ENCODE results near the gene QPRT.
A peak's percentile ranks its signal among the peaks of the same experiment; 100 is the strongest.

Gene QPRT

GRCh38 chr16:29667755-29668154 lies 11.2 kb upstream of the QPRT start:
- CTCF ChIA-PET: interaction anchor here (0.9 kb wide), 1 partner anchor 10 kb away, joined by 3 read pairs; no protein-coding TSS in a partner anchor

DNA sequence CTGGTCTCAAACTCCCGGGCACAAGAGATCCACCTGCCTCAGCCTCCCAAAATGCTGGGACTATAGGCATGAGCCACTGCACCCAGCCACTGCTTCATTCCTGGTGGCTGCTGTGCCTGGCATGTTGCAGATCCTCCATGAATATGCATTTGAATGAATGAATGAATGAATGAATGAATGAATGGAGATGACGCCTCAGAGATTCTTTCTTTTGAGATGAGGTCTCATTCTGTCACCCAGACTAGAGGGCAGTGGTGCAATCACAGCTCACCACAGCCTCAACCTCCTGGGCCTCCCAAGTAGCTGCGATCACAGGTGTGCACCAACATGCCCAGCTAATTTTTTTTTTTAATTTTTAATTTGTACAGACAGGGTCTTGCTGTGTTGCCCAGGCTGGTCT lies 10.7 kb upstream of the QPRT start:
- no peaks in the 10 kb centered on the region for H3K4me1 ChIP-seq (ENCODE audit: control insufficient read depth, insufficient read depth, low read length)
- ChIA-PET CTCF (no interaction called here), POLR2A (interaction anchor here (0.5 kb wide), 1 partner anchor 27 kb away, joined by 4 read pairs; no protein-coding TSS in a partner anchor)
- H3K9me3 ChIP-seq (ENCODE audit: control insufficient read depth, insufficient read depth, low read depth, low read length): no peaks in the 10 kb centered on the region
- 0 out of 2 replicates have a peak, but pooled peaks have one; percentile 38 for TF ChIP-seq ZNF24 (tag by site-specific recombination; IDR thresholded peaks at IDR 0.05)
- TF ChIP-seq KLF9 (tag by site-specific recombination; IDR thresholded peaks at IDR 0.05; ENCODE audit: low read depth): no peak
- TF ChIP-seq ZNF114 (tag by site-specific recombination; IDR thresholded peaks at IDR 0.05): no peak
- no peaks in the 10 kb centered on the region for H3K36me3 ChIP-seq (ENCODE audit: control insufficient read depth in 2 of 2, insufficient read depth in 1 of 2, low read length in 2 of 2)
- H3K4me3 ChIP-seq (ENCODE audit: low read depth, low read length): no peak overlapping the region
- H3K27ac ChIP-seq (ENCODE audit: extremely low read depth, low read depth, low read length): no peak overlapping the region

More at GRCh38 chr16:29667755-29668154, 11.2 kb upstream of the QPRT start:
- POLR2A ChIA-PET: interaction anchor here (0.5 kb wide), 1 partner anchor 27 kb away, joined by 4 read pairs; no protein-coding TSS in a partner anchor
- Histone ChIP-seq H3K4me3 (ENCODE audit: low read depth, low read length) (no peak overlapping the region), H3K27ac (ENCODE audit: extremely low read depth, low read depth, low read length) (no peak overlapping the region), H3K9me3 (ENCODE audit: control insufficient read depth, insufficient read depth, low read depth, low read length) (no peaks in the 10 kb centered on the region), H3K36me3 (ENCODE audit: control insufficient read depth in 2 of 2, insufficient read depth in 1 of 2, low read length in 2 of 2) (no peaks in the 10 kb centered on the region), H3K4me1 (ENCODE audit: control insufficient read depth, insufficient read depth, low read length) (no peaks in the 10 kb centered on the region)
- peak; percentile 69 for TF ChIP-seq ZSCAN4 (tag by site-specific recombination; IDR thresholded peaks at IDR 0.05)
- no peak for TF ChIP-seq ZNF561 (tag by site-specific recombination; IDR thresholded peaks at IDR 0.05; ENCODE audit: borderline replicate concordance)
- TF ChIP-seq INSM2 (tag by site-specific recombination; IDR thresholded peaks at IDR 0.05): no peak
- TF ChIP-seq PRDM4 (tag by site-specific recombination; IDR thresholded peaks at IDR 0.05): no peak
- no peak for TF ChIP-seq SALL2 (tag by site-specific recombination; IDR thresholded peaks at IDR 0.05; ENCODE audit: borderline replicate concordance)
- no peak for TF ChIP-seq ZNF600 (tag by site-specific recombination; IDR thresholded peaks at IDR 0.05)
- no peak for TF ChIP-seq ZNF354C (tag by site-specific recombination; IDR thresholded peaks at IDR 0.05; ENCODE audit: borderline replicate concordance, low read depth)
- TF ChIP-seq ZNF423 (tag by site-specific recombination; IDR thresholded peaks at IDR 0.05): no peak

DNA sequence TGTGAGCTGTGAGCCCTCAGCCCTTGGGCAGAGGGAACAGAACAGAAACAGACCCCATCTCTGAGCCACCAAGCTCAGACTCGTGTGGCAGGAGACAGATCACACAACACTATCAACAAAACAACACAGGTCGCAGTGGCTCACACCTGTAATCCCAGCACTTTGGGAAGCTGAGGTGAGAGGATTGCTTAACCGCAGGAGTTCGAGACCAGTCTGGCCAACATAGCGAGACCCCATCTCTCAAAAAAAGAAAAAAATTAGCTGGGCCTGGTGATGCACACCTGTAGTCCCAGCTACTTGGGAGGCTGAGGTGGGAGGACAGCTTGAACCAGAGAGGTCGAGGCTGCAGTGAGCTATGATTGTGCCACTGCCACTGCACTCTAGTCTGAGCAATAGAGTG lies 5.5 kb upstream of the QPRT start:
- no peak overlapping the region for H3K4me3 ChIP-seq (ENCODE audit: low read depth, low read length)
- no peak overlapping the region for H3K27ac ChIP-seq (ENCODE audit: extremely low read depth, low read depth, low read length)
- no peaks in the 10 kb centered on the region for H3K36me3 ChIP-seq (ENCODE audit: control insufficient read depth in 2 of 2, insufficient read depth in 1 of 2, low read length in 2 of 2)
- H3K9me3 ChIP-seq (ENCODE audit: control insufficient read depth, insufficient read depth, low read depth, low read length): no peaks in the 10 kb centered on the region
- ChIA-PET POLR2A (no interaction called here), CTCF (no interaction called here)
- TF ChIP-seq ZNF121 (tag by site-specific recombination; IDR thresholded peaks at IDR 0.05) (peak; percentile 68; the same call in 1 of the 2 replicates), ZNF324 (tag by site-specific recombination; IDR thresholded peaks at IDR 0.05) (no peak)
- H3K4me1 ChIP-seq (ENCODE audit: control insufficient read depth, insufficient read depth, low read length): no peaks in the 10 kb centered on the region

GRCh38 chr16:29674188-29674587 lies 4.8 kb upstream of the QPRT start:
- Histone ChIP-seq H3K36me3 (ENCODE audit: control insufficient read depth in 2 of 2, insufficient read depth in 1 of 2, low read length in 2 of 2) (no peaks in the 10 kb centered on the region), H3K27ac (ENCODE audit: extremely low read depth, low read depth, low read length) (no peak overlapping the region), H3K9me3 (ENCODE audit: control insufficient read depth, insufficient read depth, low read depth, low read length) (no peaks in the 10 kb centered on the region), H3K4me3 (ENCODE audit: low read depth, low read length) (no peak overlapping the region), H3K4me1 (ENCODE audit: control insufficient read depth, insufficient read depth, low read length) (peaks cover under 1% of the 10 kb centered on the region; the same call in 1 of the 2 replicates)
- POLR2A ChIA-PET: no interaction called here
- CTCF ChIA-PET: no interaction called here
- TF ChIP-seq ZBTB8A (tag by site-specific recombination; IDR thresholded peaks at IDR 0.05) (no peak), ZNF449 (tag by site-specific recombination; IDR thresholded peaks at IDR 0.05) (peak; percentile 63; the same call in 1 of the 2 replicates), BCL11A (tag by site-specific recombination; IDR thresholded peaks at IDR 0.05; ENCODE audit: low read depth) (no peak), ZFHX2 (tag by site-specific recombination; conservative IDR thresholded peaks at IDR 0.05) (peak; percentile 57), EGR2 (tag by site-specific recombination; IDR thresholded peaks at IDR 0.05; ENCODE audit: low read depth) (peak; percentile 64), ZNF335 (tag by site-specific recombination; conservative IDR thresholded peaks at IDR 0.05) (peak; percentile 19; the same call in 1 of the 2 replicates), ZBTB20 (tag by site-specific recombination; IDR thresholded peaks at IDR 0.05) (peak; percentile 88)
